B cell (primary cell): ENCODE measurements around the gene EFNA5. TPM values are rescaled to one million over a fixed set of nuclear protein-coding genes. Genes with fewer than 3 reads are reported as not detected.

ENCODE experiments used
- ATAC-seq: fragments of 200-7000 bp; cut with Tn5 transposase; one replicate; pipeline ENCODE4 v1.10.0; 2021; ENCODE audit warnings: low read depth, mild to moderate bottlenecking, moderate number of reproducible peaks, moderate library complexity
- CTCF ChIA-PET: fragments of 350-600 bp; sonication (Branson Sonifier 250); formaldehyde crosslinking; loops from one replicate; lab custom pipeline; 2021; ENCODE audit warnings: antibody characterized with exemption, inconsistent platforms; lab: Charles Lee
- POLR2A ChIA-PET: fragments of 350-600 bp; sonication (Branson Sonifier 250); formaldehyde crosslinking; loops from one replicate; lab custom pipeline; 2021; ENCODE audit warnings: antibody characterized with exemption; lab: Charles Lee
- DNase-seq: peaks from one replicate; pipeline ENCODE4 v3.0.0; 2013
- H2AFZ ChIP-seq: 2 replicates; pipeline ENCODE4 v1.6.1; 2012; ENCODE audit warnings: mild to moderate bottlenecking, low read depth, low read length; ENCODE audit not compliant: insufficient read depth, poor library complexity, severe bottlenecking
- H3K27ac ChIP-seq, 2 donors: 1 replicate in 1 of 2; 2 replicates in 1 of 2; pipeline ENCODE4 v1.5.1; 2012 to 2013; ENCODE audit warnings: low read length in 2 of 2, mild to moderate bottlenecking in 2 of 2, moderate library complexity in 1 of 2
- H3K27me3 ChIP-seq, 4 experiments: fragments of 200-600 bp in 1 of 4; sonication (generic) in 1 of 4; replicated peaks in 1 of 4; 1 replicate in 2 of 4; 2 replicates in 2 of 4; pipeline versions ENCODE4 v1.6.1 to v1.7.0; 2013 to 2016; ENCODE audit warnings: low read length in 3 of 4, mild to moderate bottlenecking in 2 of 4, mixed read lengths in 1 of 4, moderate library complexity in 1 of 4; ENCODE audit not compliant: insufficient read depth in 4 of 4, control insufficient read depth in 3 of 4; ENCODE audit errors: control extremely low read depth in 1 of 4
- H3K36me3 ChIP-seq, 2 experiments: replicated peaks in 1 of 2; 1 replicate in 1 of 2; 2 replicates in 1 of 2; pipeline versions ENCODE4 v1.6.1 to v1.7.1; 2013; ENCODE audit warnings: low read length in 1 of 2; ENCODE audit not compliant: insufficient read depth in 2 of 2, control insufficient read depth in 1 of 2; ENCODE audit errors: control extremely low read depth in 1 of 2, extremely low read depth in 1 of 2
- H3K4me1 ChIP-seq, 2 donors: fragments of 200-600 bp in 1 of 2; sonication (generic) in 1 of 2; 1 replicate in 1 of 2; 2 replicates in 1 of 2; pipeline versions ENCODE4 v1.5.1 to v1.6.1; 2013 to 2017; ENCODE audit warnings: low read length in 2 of 2; ENCODE audit not compliant: control insufficient read depth in 2 of 2, insufficient read depth in 2 of 2
- H3K4me2 ChIP-seq: replicated peaks from 2 replicates; pipeline ENCODE3; 2012; ENCODE audit warnings: mild to moderate bottlenecking, low read depth, low read length; ENCODE audit not compliant: poor library complexity, severe bottlenecking
- H3K4me3 ChIP-seq, 5 experiments: fragments of 200-600 bp in 1 of 5; sonication (generic) in 1 of 5; 1 replicate in 3 of 5; 2 replicates in 2 of 5; pipeline versions ENCODE4 v1.5.1 to v1.7.0; 2011 to 2016; ENCODE audit warnings: low read length in 4 of 5, mild to moderate bottlenecking in 4 of 5, low read depth in 2 of 5, control low read depth in 1 of 5, moderate library complexity in 1 of 5; ENCODE audit not compliant: insufficient read depth in 1 of 5; ENCODE audit errors: control extremely low read depth in 1 of 5, extremely low read depth in 1 of 5
- H3K79me2 ChIP-seq: fragments of 200-600 bp; sonication (generic); one replicate; pipeline ENCODE4 v1.6.0; 2016; ENCODE audit warnings: low read length; ENCODE audit not compliant: control insufficient read depth, insufficient read depth
- H3K9ac ChIP-seq: fragments of 200-600 bp; sonication (generic); 2 replicates; pipeline ENCODE4 v1.6.1; 2017; ENCODE audit warnings: mild to moderate bottlenecking, low read length, moderate library complexity
- H3K9me3 ChIP-seq, 3 donors: one replicate each; pipeline versions ENCODE4 v1.6.1 to v1.7.1; 2013; ENCODE audit warnings: low read length in 2 of 3; ENCODE audit not compliant: control insufficient read depth in 2 of 3, insufficient read depth in 1 of 3; ENCODE audit errors: control extremely low read depth in 1 of 3
- H4K20me1 ChIP-seq: 2 replicates; pipeline ENCODE4 v1.6.0; 2012; ENCODE audit warnings: mild to moderate bottlenecking, low read length; ENCODE audit not compliant: insufficient read depth, control insufficient read depth, poor library complexity, severe bottlenecking
- H3K27ac Mint-ChIP-seq: one replicate; pipeline ENCODE4 v1.8.0; 2021; ENCODE audit warnings: mixed read lengths
- H3K27me3 Mint-ChIP-seq: one replicate; pipeline ENCODE4 v1.8.0; 2021; ENCODE audit warnings: mixed read lengths
- H3K4me1 Mint-ChIP-seq: one replicate; pipeline ENCODE4 v1.8.0; 2021; ENCODE audit warnings: mixed read lengths
- H3K4me3 Mint-ChIP-seq: one replicate; pipeline ENCODE4 v1.8.0; 2021; ENCODE audit warnings: mixed read lengths
- H3K9me3 Mint-ChIP-seq: one replicate; pipeline ENCODE4 v1.8.0; 2022; ENCODE audit warnings: mixed read lengths; ENCODE audit not compliant: insufficient read depth
- EZH2 ChIP-seq: IDR thresholded peaks from 2 replicates; pipeline ENCODE4 v1.6.1; 2012; ENCODE audit warnings: borderline replicate concordance, low read depth, mild to moderate bottlenecking, moderate library complexity, low read length; ENCODE audit not compliant: insufficient read depth, poor library complexity, severe bottlenecking
- WGBS: methylation state at CpG from one replicate; pipeline ENCODE4 v1.1.5; 2013; ENCODE audit warnings: missing lambda C conversion rate; ENCODE audit not compliant: insufficient coverage; 5-methylcytosine and 5-hydroxymethylcytosine counted together
- intact Hi-C: fragments of 100-400 bp; cut with micrococcal nuclease; formaldehyde crosslinking; loops from one replicate; pipeline ENCODE4 v1.10.0; 2022
- polyA plus RNA-seq: library from polyadenylated mRNA; depleted of rRNA; stranded (reverse); fragments of >200 nt; gene quantifications from 2 replicates; pipeline ENCODE4 v1.2.3, GENCODE V29; 2012
- total RNA-seq, 2 donors: library from RNA; stranded (reverse); fragments of 120-200 nt in 1 of 2; gene quantifications; 1 replicate in 1 of 2; 2 replicates in 1 of 2; pipeline versions ENCODE4 v1.2.3 to v1.2.4, GENCODE V29; 2013 to 2022
- TF ChIP-seq, protein P1 (sequence below): fragments of 200-600 bp; IDR thresholded peaks from one replicate; pipeline ENCODE4 v1.8.0; 2022; ENCODE audit warnings: antibody characterized with exemption, mild to moderate bottlenecking

EFNA5 gene
- total and polyA plus RNA-seq, 2 donors (not counting 1 experiment from before 2014, with no cell fraction given): not detected

- H3K79me2 ChIP-seq: no peaks in the 10 kb centered on the region
- no peak overlapping the region for H3K4me3 ChIP-seq
- Mint-ChIP-seq H3K4me3 (no peak overlapping the region), H3K9me3 (no peaks in the 10 kb centered on the region), H3K27me3 (peaks cover 2% of the 10 kb centered on the region), H3K27ac (no peak overlapping the region), H3K4me1 (no peaks in the 10 kb centered on the region)
- no peak for ATAC-seq
- 93% methylated on average over 2 of the region's 6 CpGs for WGBS
- ChIA-PET POLR2A (no interaction called here), CTCF (interaction anchor here (1.6 to 1.7 kb wide), 2 partner anchors 11 to 27 kb away, joined by 6 read pairs; no protein-coding TSS in a partner anchor)
- no peak overlapping the region for H2AFZ ChIP-seq
- H3K4me2 ChIP-seq: no peak overlapping the region
- H3K27ac ChIP-seq: no peak overlapping the region
- DNase-seq: no peak
- H4K20me1 ChIP-seq: no peaks in the 10 kb centered on the region
- H3K9me3 ChIP-seq: no peaks in the 10 kb centered on the region
- no peaks in the 10 kb centered on the region for H3K27me3 ChIP-seq
- no peaks in the 10 kb centered on the region for H3K36me3 ChIP-seq
- TF ChIP-seq, protein P1, sequence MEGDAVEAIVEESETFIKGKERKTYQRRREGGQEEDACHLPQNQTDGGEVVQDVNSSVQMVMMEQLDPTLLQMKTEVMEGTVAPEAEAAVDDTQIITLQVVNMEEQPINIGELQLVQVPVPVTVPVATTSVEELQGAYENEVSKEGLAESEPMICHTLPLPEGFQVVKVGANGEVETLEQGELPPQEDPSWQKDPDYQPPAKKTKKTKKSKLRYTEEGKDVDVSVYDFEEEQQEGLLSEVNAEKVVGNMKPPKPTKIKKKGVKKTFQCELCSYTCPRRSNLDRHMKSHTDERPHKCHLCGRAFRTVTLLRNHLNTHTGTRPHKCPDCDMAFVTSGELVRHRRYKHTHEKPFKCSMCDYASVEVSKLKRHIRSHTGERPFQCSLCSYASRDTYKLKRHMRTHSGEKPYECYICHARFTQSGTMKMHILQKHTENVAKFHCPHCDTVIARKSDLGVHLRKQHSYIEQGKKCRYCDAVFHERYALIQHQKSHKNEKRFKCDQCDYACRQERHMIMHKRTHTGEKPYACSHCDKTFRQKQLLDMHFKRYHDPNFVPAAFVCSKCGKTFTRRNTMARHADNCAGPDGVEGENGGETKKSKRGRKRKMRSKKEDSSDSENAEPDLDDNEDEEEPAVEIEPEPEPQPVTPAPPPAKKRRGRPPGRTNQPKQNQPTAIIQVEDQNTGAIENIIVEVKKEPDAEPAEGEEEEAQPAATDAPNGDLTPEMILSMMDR: no peak
- H3K9ac ChIP-seq: no peak overlapping the region
- intact Hi-C loops: no loop called here
- no peaks in the 10 kb centered on the region for H3K4me1 ChIP-seq
Measured at GRCh38 chr5:107544967-107545366, 125.8 kb downstream of the EFNA5 start.

- CTCF ChIA-PET: interaction anchor here (1.7 kb wide), 1 partner anchor 28 kb away, joined by 6 read pairs; no protein-coding TSS in a partner anchor
Measured at GRCh38 chr5:107544476-107544875, 126.3 kb downstream of the EFNA5 start.

More at GRCh38 chr5:107544476-107544875, 126.3 kb downstream of the EFNA5 start:
- H3K4me1 Mint-ChIP-seq: no peaks in the 10 kb centered on the region
- H3K4me3 Mint-ChIP-seq: no peak overlapping the region
- peaks cover 5% of the 10 kb centered on the region for H3K27me3 Mint-ChIP-seq
- Histone ChIP-seq H2AFZ (no peak overlapping the region), H3K27ac (no peak overlapping the region), H3K9me3 (no peaks in the 10 kb centered on the region), H3K36me3 (no peaks in the 10 kb centered on the region), H3K4me3 (no peak overlapping the region), H4K20me1 (no peaks in the 10 kb centered on the region), H3K27me3 (no peaks in the 10 kb centered on the region), H3K4me1 (no peaks in the 10 kb centered on the region), H3K79me2 (no peaks in the 10 kb centered on the region), H3K9ac (no peak overlapping the region), H3K4me2 (no peak overlapping the region)
- POLR2A ChIA-PET: no interaction called here
- 96% methylated on average over 3 of the region's 3 CpGs for WGBS
- H3K9me3 Mint-ChIP-seq: no peaks in the 10 kb centered on the region
- DNase-seq (no peak), ATAC-seq (no peak)
- intact Hi-C loops: no loop called here
- no peak overlapping the region for H3K27ac Mint-ChIP-seq
- TF ChIP-seq, protein P1: no peak
- TF ChIP-seq EZH2: no peak
